Lung (tissue), 12 donors: ENCODE measurements around the gene SOX6. TPM values are rescaled to one million over a fixed set of nuclear protein-coding genes. Genes with fewer than 3 reads are reported as not detected.

ENCODE experiments used
- ATAC-seq: fragments of 200-7000 bp; cut with Tn5 transposase; one replicate; pipeline ENCODE4 v1.9.1; 2020; ENCODE audit warnings: moderate number of reproducible peaks; ENCODE audit not compliant: insufficient read depth, low FRiP score
- DNase-seq, 3 donors: peaks; one replicate each; pipeline ENCODE4 v3.0.0-alpha.2; 2013 to 2017
- H3K27ac ChIP-seq, 2 donors: one replicate each; pipeline ENCODE4 v1.5.1; 2013; ENCODE audit warnings: mild to moderate bottlenecking in 2 of 2, moderate library complexity in 2 of 2, control low read depth in 1 of 2, inconsistent platforms in 1 of 2, low read depth in 1 of 2, low read length in 1 of 2
- H3K27me3 ChIP-seq, 3 donors: one replicate each; pipeline ENCODE4 v1.5.1; 2013; ENCODE audit warnings: low read length in 2 of 3; ENCODE audit not compliant: control insufficient read depth in 3 of 3, insufficient read depth in 3 of 3
- H3K36me3 ChIP-seq, 4 donors: one replicate each; pipeline ENCODE4 v1.5.1; 2013; ENCODE audit warnings: low read length in 4 of 4, mild to moderate bottlenecking in 1 of 4, moderate library complexity in 1 of 4; ENCODE audit not compliant: control insufficient read depth in 4 of 4, insufficient read depth in 4 of 4
- H3K4me1 ChIP-seq, 5 donors: one replicate each; pipeline ENCODE4 v1.5.1; 2013; ENCODE audit warnings: low read length in 5 of 5, mild to moderate bottlenecking in 2 of 5, moderate library complexity in 1 of 5; ENCODE audit not compliant: control insufficient read depth in 5 of 5, insufficient read depth in 5 of 5
- H3K4me3 ChIP-seq: one replicate; pipeline ENCODE4 v1.5.1; 2013; ENCODE audit warnings: mild to moderate bottlenecking, control low read depth, moderate library complexity
- H3K9ac ChIP-seq, 2 donors: one replicate each; pipeline ENCODE4 v1.5.1; 2013; ENCODE audit warnings: low read length in 2 of 2, control low read depth in 1 of 2; ENCODE audit not compliant: insufficient read depth in 1 of 2
- H3K9me3 ChIP-seq, 4 donors: one replicate each; pipeline ENCODE4 v1.5.1; 2013; ENCODE audit warnings: low read length in 3 of 4, mild to moderate bottlenecking in 1 of 4, moderate library complexity in 1 of 4; ENCODE audit not compliant: control insufficient read depth in 4 of 4, insufficient read depth in 3 of 4
- CTCF ChIP-seq: IDR thresholded peaks from 2 replicates; pipeline ENCODE4 v1.5.1; 2012; ENCODE audit warnings: mild to moderate bottlenecking; ENCODE audit errors: control extremely low read depth, extremely low read depth
- WGBS, 2 donors: extraction: QIAGEN DNeasy Blood & Tissue Kit; methylation state at CpG; one replicate each; pipeline ENCODE4 v1.1.7; 2013; 5-methylcytosine and 5-hydroxymethylcytosine counted together
- polyA plus RNA-seq, 2 donors: library from polyadenylated mRNA; stranded (reverse); fragments of 200-250 nt; gene quantifications; one replicate each; pipeline ENCODE4 v1.2.1, GENCODE V29; 2013
- total RNA-seq, 2 donors: library from RNA; depleted of rRNA in 1 of 2; stranded (reverse); fragments of >200 nt in 1 of 2; gene quantifications; one replicate each; pipeline ENCODE4 v1.2.1, GENCODE V29; 2014 to 2021
- donor health status: control.
- donor health status: control.
- donor health status: Bipolar disorder and iron deficiency.
- donor health status: healthy.
- donor health status: DM: yes; HTN: yes; CAD: no.

Gene SOX6
- total and polyA plus RNA-seq, 4 donors = 0.58 to 31.7 (median 7.4) TPM

- H3K4me3 ChIP-seq = no peak overlapping the region
- H3K9ac ChIP-seq = no peak overlapping the region
- no peak for ATAC-seq
- WGBS, 2 donors = 73 to 92% methylated on average over 6 of the region's 6 CpGs
- H3K27me3 ChIP-seq = no peaks in the 10 kb centered on the region
- peak in 2 of 3 donors; percentile 47 to 56 for DNase-seq
- TF ChIP-seq CTCF = no peak
- H3K4me1 ChIP-seq = no peaks in the 10 kb centered on the region
- peaks cover 0 to 2% (median 0%) of the 10 kb centered on the region in 4 donors for H3K9me3 ChIP-seq
- no peaks in the 10 kb centered on the region for H3K36me3 ChIP-seq
- H3K27ac ChIP-seq = no peak overlapping the region
Measured at GRCh38 chr11:15920856-15921629, 435.3 kb downstream of the SOX6 start.

GRCh38 chr11:15918674-15919073 is 437.7 kb downstream of the SOX6 start:
- WGBS, 2 donors = 52 to 74% methylated on average over 1 of the region's 1 CpG
- Histone ChIP-seq H3K27ac (no peak overlapping the region), H3K27me3 (no peaks in the 10 kb centered on the region), H3K9ac (no peak overlapping the region), H3K36me3 (no peaks in the 10 kb centered on the region), H3K9me3 (peaks cover 0 to 2% (median 0%) of the 10 kb centered on the region in 4 donors), H3K4me3 (no peak overlapping the region), H3K4me1 (no peaks in the 10 kb centered on the region)
- ATAC-seq (no peak), DNase-seq (no peak)
- no peak for TF ChIP-seq CTCF

GRCh38 chr11:15918212-15918611 is 438.1 kb downstream of the SOX6 start:
- peaks cover 0 to 2% (median 0%) of the 10 kb centered on the region in 4 donors for H3K9me3 ChIP-seq
- no peak overlapping the region for H3K9ac ChIP-seq
- ATAC-seq = no peak
- H3K27ac ChIP-seq = no peak overlapping the region
- H3K27me3 ChIP-seq = no peaks in the 10 kb centered on the region
- no peak overlapping the region for H3K4me3 ChIP-seq
- no peaks in the 10 kb centered on the region for H3K4me1 ChIP-seq
- peak in 1 of 3 donors; percentile 9 for DNase-seq
- TF ChIP-seq CTCF = no peak
- WGBS, 2 donors = 87 to 94% methylated on average over 2 of the region's 2 CpGs
- no peaks in the 10 kb centered on the region for H3K36me3 ChIP-seq
